ENCODE measurements around the gene ATG2A.
"Not testable (repeated sequence)": the region's sequence is repeated elsewhere in the genome, so short reads cannot be mapped to it uniquely, and the experiment has no call there.

Gene ATG2A

DNA sequence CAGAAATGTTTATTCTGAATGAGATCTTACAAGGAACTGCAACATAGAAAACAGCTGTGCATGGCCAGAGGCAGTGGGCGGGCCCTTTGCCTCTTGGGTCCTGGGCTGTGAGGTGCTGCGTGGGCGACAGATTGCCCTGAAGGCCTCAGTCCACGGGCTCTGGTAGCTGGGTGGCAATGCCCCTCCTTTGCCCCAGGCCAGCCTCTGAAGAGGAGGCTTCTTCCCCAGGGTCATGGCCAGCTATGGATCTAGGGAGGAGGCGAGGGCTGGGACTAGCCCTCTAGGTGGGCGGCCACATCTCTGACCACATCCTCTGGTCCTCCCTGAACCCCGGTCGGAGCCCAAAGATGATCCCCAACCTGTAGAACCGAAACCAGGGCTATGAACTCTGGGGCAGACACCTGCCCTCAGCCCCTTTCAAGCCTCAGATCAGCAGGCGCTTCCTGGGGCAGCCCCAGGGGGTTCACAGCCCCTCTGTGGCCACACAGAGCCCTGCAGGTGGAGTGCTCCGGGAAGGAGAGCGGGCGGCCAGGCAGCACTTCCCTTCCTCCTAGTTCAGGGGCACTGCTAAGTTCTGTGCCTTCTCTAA is 65.9 kb downstream of the ATG2A start:
- no peak for DNase-seq (ENCODE audit: low read depth)
- TF ChIP-seq, protein P1, sequence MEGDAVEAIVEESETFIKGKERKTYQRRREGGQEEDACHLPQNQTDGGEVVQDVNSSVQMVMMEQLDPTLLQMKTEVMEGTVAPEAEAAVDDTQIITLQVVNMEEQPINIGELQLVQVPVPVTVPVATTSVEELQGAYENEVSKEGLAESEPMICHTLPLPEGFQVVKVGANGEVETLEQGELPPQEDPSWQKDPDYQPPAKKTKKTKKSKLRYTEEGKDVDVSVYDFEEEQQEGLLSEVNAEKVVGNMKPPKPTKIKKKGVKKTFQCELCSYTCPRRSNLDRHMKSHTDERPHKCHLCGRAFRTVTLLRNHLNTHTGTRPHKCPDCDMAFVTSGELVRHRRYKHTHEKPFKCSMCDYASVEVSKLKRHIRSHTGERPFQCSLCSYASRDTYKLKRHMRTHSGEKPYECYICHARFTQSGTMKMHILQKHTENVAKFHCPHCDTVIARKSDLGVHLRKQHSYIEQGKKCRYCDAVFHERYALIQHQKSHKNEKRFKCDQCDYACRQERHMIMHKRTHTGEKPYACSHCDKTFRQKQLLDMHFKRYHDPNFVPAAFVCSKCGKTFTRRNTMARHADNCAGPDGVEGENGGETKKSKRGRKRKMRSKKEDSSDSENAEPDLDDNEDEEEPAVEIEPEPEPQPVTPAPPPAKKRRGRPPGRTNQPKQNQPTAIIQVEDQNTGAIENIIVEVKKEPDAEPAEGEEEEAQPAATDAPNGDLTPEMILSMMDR (conservative IDR thresholded peaks at IDR 0.05; ENCODE audit: low read depth, low read length) = no peak
- no peak overlapping the region for H3K4me3 ChIP-seq (ENCODE audit: low read depth, low read length)

- TF ChIP-seq, protein P1 (conservative IDR thresholded peaks at IDR 0.05; ENCODE audit: low read depth, low read length) = no peak
- DNase-seq (ENCODE audit: low read depth) = no peak
- H3K4me3 ChIP-seq (ENCODE audit: low read depth, low read length) = no peak overlapping the region
These were observed 67.2 kb downstream of the ATG2A start for GRCh38 chr11:64849598-64850356.

GRCh38 chr11:64848826-64849597 is 68.0 kb downstream of the ATG2A start:
- DNase-seq (ENCODE audit: low read depth) = no peak
- TF ChIP-seq, protein P1 (conservative IDR thresholded peaks at IDR 0.05; ENCODE audit: low read depth, low read length) = peak; percentile 25
- no peak overlapping the region for H3K4me3 ChIP-seq (ENCODE audit: low read depth, low read length)

- no peak for DNase-seq (ENCODE audit: low read depth)
- TF ChIP-seq, protein P1 (conservative IDR thresholded peaks at IDR 0.05; ENCODE audit: low read depth, low read length) = no peak
- no peak overlapping the region for H3K4me3 ChIP-seq (ENCODE audit: low read depth, low read length)
These were observed 68.7 kb downstream of the ATG2A start for GRCh38 chr11:64848214-64848825.

GRCh38 chr11:64846998-64847666 is 69.9 kb downstream of the ATG2A start:
- TF ChIP-seq, protein P1 (conservative IDR thresholded peaks at IDR 0.05; ENCODE audit: low read depth, low read length) = peak; percentile 94
- DNase-seq (ENCODE audit: low read depth) = peak; percentile 89
- H3K4me3 ChIP-seq (ENCODE audit: low read depth, low read length) = no peak overlapping the region

GRCh38 chr11:64845776-64846129 is 71.3 kb downstream of the ATG2A start:
- DNase-seq (ENCODE audit: low read depth); H3K4me3 ChIP-seq (ENCODE audit: low read depth, low read length): not testable (repeated sequence)
